Measurements from ENCODE around the gene WFDC12.

The WFDC12 gene

DNA sequence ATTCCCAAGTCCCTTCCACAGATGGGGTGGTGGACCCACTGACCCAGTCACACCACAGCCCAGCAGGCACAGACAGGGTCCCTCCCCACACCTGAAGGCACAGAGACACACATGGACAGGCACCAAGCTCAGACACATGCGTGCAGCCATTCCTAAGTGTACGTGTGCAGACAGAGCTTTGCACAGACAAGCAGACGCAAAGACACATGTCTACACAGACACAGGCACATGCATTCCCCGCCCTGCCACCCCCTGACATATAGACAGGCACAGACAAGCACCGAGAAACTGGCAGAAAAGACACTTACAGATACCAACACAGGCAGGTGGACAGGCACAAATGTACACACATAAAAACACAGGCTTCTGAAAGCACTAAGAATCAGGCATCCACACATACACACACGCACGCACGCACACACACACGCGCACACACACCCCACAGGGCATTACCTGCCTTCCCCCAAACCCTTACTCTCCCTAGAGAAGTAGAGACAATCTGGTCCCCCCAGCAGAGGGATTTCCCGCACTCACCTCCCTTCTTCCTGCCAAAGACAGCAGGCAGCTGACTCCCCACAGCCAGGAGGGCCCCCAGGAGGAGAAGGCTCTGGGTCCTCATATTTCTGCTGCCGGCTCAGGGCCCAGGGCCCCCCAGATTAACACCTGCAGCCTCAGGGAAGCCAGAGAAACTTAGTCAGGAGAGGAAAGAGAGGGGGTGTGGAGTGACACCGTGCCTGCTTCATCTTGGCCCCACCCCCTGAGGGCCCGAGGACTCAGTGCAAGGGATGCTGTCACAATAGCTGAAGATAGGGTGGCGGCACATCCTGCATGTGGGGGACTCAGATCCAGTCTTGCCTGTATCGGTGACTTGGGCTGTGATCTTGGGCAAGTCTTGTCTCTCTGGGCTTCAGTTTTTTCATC is 9.5 kb downstream of the WFDC12 start, which contains the start of gene WFDC5:
WFDC5 (minus strand) TSS at position 710 of the 921 bp plus-strand sequence; CDS start at position 619, 91 bp downstream.
- DNase-seq: no peak

GRCh38 chr20:45113865-45114264 is 10.4 kb downstream of the WFDC12 start:
- no peak for DNase-seq

- DNase-seq: no peak
Observed at GRCh38 chr20:45112754-45113153, 11.5 kb downstream of the WFDC12 start.

GRCh38 chr20:45111799-45112471 is 12.3 kb downstream of the WFDC12 start:
- DNase-seq: peak; percentile 27

DNA sequence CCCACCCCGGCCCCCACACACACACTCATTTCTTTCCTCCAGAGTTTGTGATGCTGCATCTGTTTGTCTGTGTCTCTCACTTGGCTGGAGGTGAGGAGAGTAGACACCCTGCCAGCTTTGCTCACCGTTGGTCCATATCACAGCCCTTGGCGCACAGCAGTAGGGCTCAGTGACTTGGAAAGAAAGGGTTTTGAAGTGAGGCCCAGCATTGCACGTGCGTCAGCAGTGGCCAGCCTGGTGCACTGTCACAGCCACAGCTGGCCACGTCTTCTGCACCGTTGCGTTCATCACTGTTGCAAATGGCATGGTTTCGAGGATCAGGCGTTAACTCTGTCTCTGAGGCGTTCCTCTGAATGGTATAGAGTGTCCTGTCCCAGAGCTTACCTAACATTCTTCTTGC is 13.0 kb downstream of the WFDC12 start:
- DNase-seq: no peak

- DNase-seq: no peak
Observed at GRCh38 chr20:45110301-45110700, 14.0 kb downstream of the WFDC12 start.

GRCh38 chr20:45109634-45110033 is 14.6 kb downstream of the WFDC12 start:
- DNase-seq: no peak

- DNase-seq: no peak
Observed at GRCh38 chr20:45105317-45105716, 18.9 kb downstream of the WFDC12 start.

- DNase-seq: peak; percentile 94
Observed at GRCh38 chr20:45104786-45105185, 19.5 kb downstream of the WFDC12 start.

DNA sequence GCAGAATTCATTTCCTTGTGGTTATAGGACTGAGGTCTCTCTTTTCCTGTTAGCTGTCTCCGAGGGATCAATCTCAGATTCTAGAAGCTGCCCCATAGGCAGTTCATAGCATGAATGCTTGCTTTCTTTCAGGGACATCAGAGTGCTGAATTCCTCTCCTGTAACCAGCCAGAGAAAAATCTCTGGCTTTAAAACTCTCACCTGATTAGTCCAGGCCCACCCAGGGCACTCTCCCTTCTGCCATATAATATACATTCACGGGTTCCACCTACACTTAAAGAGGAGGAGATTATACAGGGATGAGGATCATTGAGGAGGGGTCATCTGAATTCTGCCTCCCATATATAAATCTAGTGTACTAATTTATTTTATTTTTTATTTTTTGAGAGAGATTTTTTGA is 21.2 kb downstream of the WFDC12 start:
- DNase-seq: no peak

GRCh38 chr20:45101333-45101850 is 22.9 kb downstream of the WFDC12 start:
- DNase-seq: no peak

DNA sequence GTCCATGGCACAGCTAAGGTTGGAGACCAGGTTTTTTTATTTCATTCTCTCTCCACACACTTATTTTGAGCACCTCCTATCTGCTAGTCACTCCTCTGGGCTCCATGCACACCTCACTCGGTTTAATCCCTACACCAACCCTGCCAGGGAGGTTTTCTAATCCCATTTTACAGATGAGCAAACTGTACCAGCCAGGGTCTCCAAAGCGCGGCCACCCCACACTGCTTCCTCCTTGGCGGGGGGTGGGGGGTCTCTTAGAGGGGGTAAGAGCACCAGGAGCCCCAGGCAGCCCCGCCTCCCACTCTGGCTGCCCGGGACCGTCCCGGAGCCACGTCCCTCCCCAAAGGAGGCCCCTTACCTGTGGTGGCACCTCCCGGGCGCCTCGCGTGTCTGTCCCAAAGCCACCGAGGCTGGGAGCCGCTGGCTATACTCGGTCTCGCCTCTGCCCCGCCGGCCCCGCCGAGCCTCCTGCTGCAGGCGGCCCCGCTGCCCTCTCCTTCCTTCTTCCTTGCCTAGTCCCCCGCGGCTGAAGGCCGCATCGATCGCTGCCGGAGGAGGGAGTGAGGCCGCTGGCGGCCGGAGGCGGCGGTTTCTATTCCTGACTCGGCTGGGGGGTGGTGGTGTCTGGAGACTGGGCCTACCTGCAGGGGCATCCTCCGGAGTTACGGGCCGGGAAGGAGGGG is 23.6 kb downstream of the WFDC12 start, which contains the start of gene KCNS1:
KCNS1 (minus strand) TSS at position 565 of the 683 bp plus-strand sequence. CDS start 1,891 bp downstream, outside the sequence.
- DNase-seq: no peak

DNA sequence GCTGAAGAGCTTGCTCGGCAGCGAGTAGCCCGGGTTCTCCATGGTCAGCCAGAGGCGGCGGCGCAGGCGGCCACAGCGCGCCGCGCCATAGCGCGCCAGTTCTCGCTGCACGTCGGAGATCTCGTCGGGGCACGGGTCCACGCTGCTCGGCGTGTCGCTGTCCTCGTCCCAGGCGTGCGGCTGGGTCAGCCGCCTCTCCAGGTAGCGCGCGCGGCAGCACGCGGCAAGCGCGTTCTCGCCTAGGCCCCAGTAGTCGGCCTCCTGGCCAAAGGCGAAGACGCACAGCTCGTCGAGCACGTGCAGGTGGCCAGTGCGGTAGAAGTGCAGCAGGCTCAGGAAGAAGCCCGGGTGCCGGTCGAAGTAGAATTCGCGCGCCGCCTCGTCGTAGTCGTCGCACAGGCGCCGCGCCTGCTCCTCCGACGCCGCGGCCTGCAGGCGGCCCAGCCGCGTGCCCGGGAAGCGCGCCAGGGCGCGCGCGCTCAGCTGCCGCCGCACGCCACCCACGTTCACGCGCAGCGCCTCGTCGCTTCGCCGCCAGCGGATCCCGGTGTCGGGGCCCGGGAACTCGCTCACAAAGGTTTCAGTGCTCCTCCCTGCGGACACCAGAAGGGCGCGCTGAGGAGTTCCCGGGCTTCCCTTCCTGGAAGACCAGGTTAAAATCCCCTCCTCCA is 26.0 kb downstream of the WFDC12 start:
- peak; percentile 44 for DNase-seq

DNA sequence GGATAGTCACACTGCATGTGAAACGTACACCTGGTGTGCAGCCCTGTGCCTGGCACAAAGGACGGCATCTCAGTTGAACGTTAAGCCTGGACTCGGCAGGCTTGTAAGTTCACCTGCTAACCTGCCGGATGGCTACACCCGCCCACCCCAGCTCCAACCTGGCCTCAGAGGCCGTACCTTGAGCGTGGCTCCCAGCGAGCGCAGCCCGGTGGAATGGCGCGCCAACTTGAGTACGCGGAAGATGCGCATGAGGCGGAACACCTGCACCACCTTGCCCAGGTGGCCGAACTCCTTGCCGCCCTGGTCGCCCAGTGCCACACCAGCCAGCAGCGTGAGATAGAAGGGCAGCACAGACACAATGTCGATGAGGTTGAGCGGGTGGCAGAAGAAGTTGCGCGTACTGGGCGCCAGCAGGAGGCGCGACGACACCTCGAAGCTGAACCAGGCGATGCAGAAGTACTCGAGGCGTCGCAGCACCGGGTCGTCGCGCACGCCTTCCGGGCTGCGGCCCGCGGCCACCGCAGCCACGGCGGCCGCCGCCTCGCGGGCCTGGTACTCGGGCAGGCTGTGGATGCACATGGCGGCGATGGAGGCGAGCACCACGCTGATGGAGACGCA is 26.7 kb downstream of the WFDC12 start:
- peak; percentile 47 for DNase-seq

- no peak for DNase-seq
Observed at GRCh38 chr20:45096781-45097180, 27.5 kb downstream of the WFDC12 start.

GRCh38 chr20:45095805-45096238 is 28.4 kb downstream of the WFDC12 start:
- DNase-seq: peak; percentile 68

DNA sequence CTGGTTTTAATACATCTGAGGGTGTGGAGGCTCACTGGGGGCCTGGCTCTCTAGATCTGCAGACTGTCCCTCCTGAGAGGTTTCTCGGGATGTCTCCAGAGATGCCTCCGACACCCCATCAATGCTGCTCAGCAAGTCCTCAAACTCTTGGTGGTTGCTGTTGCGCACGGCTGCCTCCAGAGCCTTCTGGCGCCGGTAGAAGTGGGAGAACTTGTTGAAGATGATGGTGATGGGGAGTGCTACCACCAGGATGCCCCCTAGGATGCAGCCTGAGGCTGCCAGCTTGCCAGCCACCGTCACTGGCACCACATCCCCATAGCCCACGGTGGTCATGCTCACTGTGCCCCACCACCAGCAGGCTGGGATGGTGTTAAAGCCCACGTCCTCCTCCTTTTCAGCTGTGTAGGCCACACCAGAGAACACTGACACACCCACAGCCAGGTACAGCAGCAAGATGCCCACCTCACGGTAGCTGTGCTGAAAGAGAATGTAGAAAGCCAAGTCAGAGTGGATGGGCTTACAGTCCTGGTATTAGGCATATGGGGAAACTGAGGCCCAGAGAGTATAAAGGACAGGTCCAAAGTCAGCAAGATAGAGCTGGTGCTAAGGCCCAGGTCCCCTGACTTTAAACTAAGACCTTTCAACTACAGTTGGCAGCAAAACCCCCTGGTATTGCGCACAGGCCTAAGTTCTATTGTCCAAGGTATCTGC is 29.2 kb downstream of the WFDC12 start:
- no peak for DNase-seq

DNA sequence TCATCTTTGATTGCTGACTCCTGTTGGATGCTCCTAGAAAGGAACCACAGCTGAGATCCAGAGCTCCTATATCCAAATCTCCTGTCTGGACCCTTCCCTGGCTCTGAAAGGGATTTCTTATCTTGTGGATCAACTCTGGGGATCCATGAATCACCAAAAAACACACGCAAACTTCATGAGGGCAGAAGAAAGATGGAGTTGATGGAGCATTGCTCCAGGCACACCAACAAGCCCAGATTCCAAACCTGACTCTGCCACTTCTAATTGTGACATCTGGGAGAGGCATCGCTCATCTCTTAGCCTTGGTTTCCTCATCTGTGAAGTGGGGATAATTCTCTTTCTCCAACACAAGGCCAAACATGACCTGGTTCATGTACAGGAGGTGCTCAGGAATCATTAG is 30.1 kb downstream of the WFDC12 start:
- no peak for DNase-seq

GRCh38 chr20:45092898-45093297 is 31.4 kb downstream of the WFDC12 start:
- DNase-seq: peak; percentile 44

GRCh38 chr20:45091366-45091765 is 32.9 kb downstream of the WFDC12 start:
- no peak for DNase-seq

DNA sequence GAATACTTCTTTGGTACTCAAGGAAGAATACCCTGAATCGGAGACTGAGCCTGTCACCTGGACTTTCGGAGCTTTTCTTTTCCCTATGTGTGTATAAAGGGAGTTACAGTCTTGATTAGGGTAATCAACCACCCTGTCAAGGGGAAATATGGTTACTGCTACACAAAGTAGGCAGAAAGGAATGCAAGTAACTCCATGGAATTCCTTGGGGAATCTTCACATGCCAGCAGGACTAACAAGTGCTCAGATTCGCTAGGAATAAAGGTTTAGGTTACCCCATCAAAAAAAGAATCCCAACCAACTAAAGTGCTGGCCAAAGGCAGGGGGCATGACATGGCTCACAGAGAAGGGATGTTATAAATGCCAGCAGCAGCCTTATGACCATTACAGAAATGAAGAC is 33.8 kb downstream of the WFDC12 start:
- peak; percentile 83 for DNase-seq

Measured in fibroblast of skin of back (primary cell).